ENCODE measurements around the gene CCDC51. TPM values are rescaled to one million over a fixed set of nuclear protein-coding genes. Genes with fewer than 3 reads are reported as not detected.

Gene CCDC51
- total and polyA plus RNA-seq, 2 of the 13 experiments (the other 11 are each of a cell fraction or from before 2014, with no cell fraction given), result 18.1 to 29.4 TPM

DNA sequence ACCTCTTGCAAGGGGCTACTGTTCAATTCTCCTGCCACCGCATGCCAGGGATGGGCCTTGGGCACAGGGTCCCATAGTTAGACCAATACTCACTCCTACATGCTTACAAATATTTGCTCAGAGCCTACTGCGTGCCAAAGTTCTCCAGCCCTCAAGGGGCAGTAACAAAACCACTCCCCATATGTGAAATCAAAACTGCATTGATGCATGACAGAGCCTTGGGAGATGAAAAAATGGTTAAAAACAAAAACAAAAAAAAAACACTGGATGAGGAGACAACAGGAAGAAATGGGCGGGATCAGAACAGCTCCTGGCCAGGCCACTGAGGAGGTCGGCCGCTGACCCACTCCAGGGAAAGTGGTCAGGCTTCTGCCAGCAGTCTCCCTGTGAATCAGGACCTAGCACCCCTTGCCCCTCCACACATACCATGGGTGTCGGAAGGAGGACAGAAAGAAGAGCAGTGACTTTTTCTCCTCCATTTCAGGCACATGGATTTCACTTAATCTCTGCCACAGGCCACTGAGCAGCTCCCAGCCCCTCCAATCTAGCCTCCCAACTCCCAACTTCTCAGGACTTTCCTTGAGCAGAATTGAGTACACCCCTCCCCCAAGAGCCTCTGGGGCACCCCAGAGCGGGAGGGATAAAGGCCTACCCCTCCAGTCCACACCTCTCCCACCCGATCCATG, 12.8 kb downstream of the CCDC51 start (continued):
- TF ChIP-seq ISX (CRISPR knock-in tag; conservative IDR thresholded peaks at IDR 0.05), result no peak
- TF ChIP-seq KAT2B (IDR thresholded peaks at IDR 0.05; ENCODE audit: borderline replicate concordance, low read depth, low read length), result no peak
- TF ChIP-seq BRF2 (CRISPR knock-in tag; IDR thresholded peaks at IDR 0.05), result no peak
- TF ChIP-seq ZNF605 (CRISPR knock-in tag; IDR thresholded peaks at IDR 0.05), result no peak
- no peak for TF ChIP-seq ZNF557 (CRISPR knock-in tag; IDR thresholded peaks at IDR 0.05)
- TF ChIP-seq BHLHE40 (IDR thresholded peaks at IDR 0.05; ENCODE audit: low read length), result no peak
- no peak for TF ChIP-seq MAF1 (CRISPR knock-in tag; IDR thresholded peaks at IDR 0.05; ENCODE audit: borderline replicate concordance)
- no peak for TF ChIP-seq NPAS2 (CRISPR knock-in tag; IDR thresholded peaks at IDR 0.05; ENCODE audit: borderline replicate concordance)
- TF ChIP-seq IRF2 (CRISPR knock-in tag; IDR thresholded peaks at IDR 0.05), result peak; percentile 37; the same call in 1 of the 2 replicates
- TF ChIP-seq NFATC3 (CRISPR knock-in tag; IDR thresholded peaks at IDR 0.05), result no peak
- TF ChIP-seq ZNF3 (CRISPR knock-in tag; IDR thresholded peaks at IDR 0.05), result no peak
- TF ChIP-seq PHF8 (CRISPR knock-in tag; IDR thresholded peaks at IDR 0.05), result no peak
- TF ChIP-seq PRDM15 (CRISPR knock-in tag; IDR thresholded peaks at IDR 0.05), result no peak
- no peak for TF ChIP-seq LBX2 (CRISPR knock-in tag; IDR thresholded peaks at IDR 0.05; ENCODE audit: borderline replicate concordance)
- TF ChIP-seq, protein P1, sequence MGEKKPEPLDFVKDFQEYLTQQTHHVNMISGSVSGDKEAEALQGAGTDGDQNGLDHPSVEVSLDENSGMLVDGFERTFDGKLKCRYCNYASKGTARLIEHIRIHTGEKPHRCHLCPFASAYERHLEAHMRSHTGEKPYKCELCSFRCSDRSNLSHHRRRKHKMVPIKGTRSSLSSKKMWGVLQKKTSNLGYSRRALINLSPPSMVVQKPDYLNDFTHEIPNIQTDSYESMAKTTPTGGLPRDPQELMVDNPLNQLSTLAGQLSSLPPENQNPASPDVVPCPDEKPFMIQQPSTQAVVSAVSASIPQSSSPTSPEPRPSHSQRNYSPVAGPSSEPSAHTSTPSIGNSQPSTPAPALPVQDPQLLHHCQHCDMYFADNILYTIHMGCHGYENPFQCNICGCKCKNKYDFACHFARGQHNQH (CRISPR knock-in tag; IDR thresholded peaks at IDR 0.05), result 0 out of 2 replicates have a peak, but pooled peaks have one; percentile 15
- TF ChIP-seq CENPBD1 (CRISPR knock-in tag; IDR thresholded peaks at IDR 0.05; ENCODE audit: borderline replicate concordance, low read depth), result 0 out of 2 replicates have a peak, but pooled peaks have one; percentile 42
- TF ChIP-seq, protein P2, sequence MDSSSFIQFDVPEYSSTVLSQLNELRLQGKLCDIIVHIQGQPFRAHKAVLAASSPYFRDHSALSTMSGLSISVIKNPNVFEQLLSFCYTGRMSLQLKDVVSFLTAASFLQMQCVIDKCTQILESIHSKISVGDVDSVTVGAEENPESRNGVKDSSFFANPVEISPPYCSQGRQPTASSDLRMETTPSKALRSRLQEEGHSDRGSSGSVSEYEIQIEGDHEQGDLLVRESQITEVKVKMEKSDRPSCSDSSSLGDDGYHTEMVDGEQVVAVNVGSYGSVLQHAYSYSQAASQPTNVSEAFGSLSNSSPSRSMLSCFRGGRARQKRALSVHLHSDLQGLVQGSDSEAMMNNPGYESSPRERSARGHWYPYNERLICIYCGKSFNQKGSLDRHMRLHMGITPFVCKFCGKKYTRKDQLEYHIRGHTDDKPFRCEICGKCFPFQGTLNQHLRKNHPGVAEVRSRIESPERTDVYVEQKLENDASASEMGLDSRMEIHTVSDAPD (CRISPR knock-in tag; IDR thresholded peaks at IDR 0.05), result no peak
- no peak for TF ChIP-seq HNRNPK (IDR thresholded peaks at IDR 0.05; ENCODE audit: low read depth, low read length, poor library complexity, severe bottlenecking)
- TF ChIP-seq SMC3 (IDR thresholded peaks at IDR 0.05; ENCODE audit: low read length), result no peak
- TF ChIP-seq ZNF10 (CRISPR knock-in tag; IDR thresholded peaks at IDR 0.05; ENCODE audit: borderline replicate concordance, low read depth), result no peak
- no peak for TF ChIP-seq ZNF138 (CRISPR knock-in tag; IDR thresholded peaks at IDR 0.05; ENCODE audit: low read depth)
- no peak for TF ChIP-seq KDM3A (CRISPR knock-in tag; IDR thresholded peaks at IDR 0.05; ENCODE audit: low read depth)

Data from HepG2 (cell line).